Activated T-helper 17 cell treated with anti-CD3 and anti-CD28 coated beads, Interleukin-2, amount 50 U/mL, for 72 hours (primary cell): ENCODE data around the gene ADPRM. TPM values are rescaled to one million over a fixed set of nuclear protein-coding genes. Genes with fewer than 3 reads are reported as not detected.
"Not testable (repeated sequence)": the region's sequence is repeated elsewhere in the genome, so short reads cannot be mapped to it uniquely, and the experiment has no call there.

Source experiments
- ATAC-seq: fragments of 150-1000 bp; cut with Tn5 transposase; replicated peaks from 2 replicates; pipeline ENCODE4 v1.10.0; 2021; ENCODE audit warnings: mild to moderate bottlenecking, moderate library complexity
- H3K27ac Mint-ChIP-seq: one replicate; pipeline ENCODE4 v1.8.0; 2022; ENCODE audit warnings: mixed read lengths
- H3K27me3 Mint-ChIP-seq: one replicate; pipeline ENCODE4 v1.8.0; 2022; ENCODE audit warnings: mixed read lengths
- H3K36me3 Mint-ChIP-seq: one replicate; pipeline ENCODE4 v1.8.0; 2022; ENCODE audit warnings: low read depth, mild to moderate bottlenecking, mixed read lengths
- H3K4me1 Mint-ChIP-seq: one replicate; pipeline ENCODE4 v1.8.0; 2022; ENCODE audit warnings: mixed read lengths
- H3K4me3 Mint-ChIP-seq: one replicate; pipeline ENCODE4 v1.8.0; 2022; ENCODE audit warnings: mild to moderate bottlenecking, mixed read lengths
- H3K9me3 Mint-ChIP-seq: one replicate; pipeline ENCODE4 v1.8.0; 2022; ENCODE audit warnings: mixed read lengths
- total RNA-seq, 2 donors: library from RNA; stranded (reverse); gene quantifications; one replicate each; pipeline ENCODE4 v1.2.3, GENCODE V29; 2022

The ADPRM gene
- total RNA-seq, 2 donors from 2014 or later: 10.9 to 11.4 TPM

- Mint-ChIP-seq H3K9me3 (no peaks in the 10 kb centered on the region), H3K27me3 (peaks cover 3% of the 10 kb centered on the region), H3K4me1 (peaks cover 4% of the 10 kb centered on the region), H3K4me3 (no peak overlapping the region), H3K27ac (no peak overlapping the region), H3K36me3 (no peaks in the 10 kb centered on the region)
- ATAC-seq: no peak
These were observed 28.8 kb downstream of the ADPRM start for GRCh38 chr17:10726196-10726595.

DNA sequence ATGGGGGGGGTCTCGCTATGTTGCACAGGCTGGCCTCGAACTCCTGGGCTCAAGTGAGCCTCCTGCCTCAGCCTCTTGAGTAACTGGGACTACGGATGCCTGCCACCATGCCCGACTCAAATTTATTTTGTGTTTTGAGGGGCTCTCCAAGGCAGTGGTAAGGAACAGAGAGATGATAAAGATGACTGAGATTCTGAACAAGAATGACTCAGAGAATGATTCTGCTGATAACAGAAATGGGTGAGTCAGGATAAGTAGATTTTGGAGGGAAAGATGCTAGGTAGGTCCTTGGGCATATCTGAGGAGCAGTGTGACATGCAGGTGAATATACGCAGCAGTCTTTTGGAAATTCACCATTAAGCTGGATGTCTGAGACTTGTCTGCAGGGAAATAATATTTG lies 29.8 kb downstream of the ADPRM start:
- no peak overlapping the region for H3K27ac Mint-ChIP-seq
- H3K9me3 Mint-ChIP-seq: no peaks in the 10 kb centered on the region
- ATAC-seq: peak; percentile 70
- H3K4me1 Mint-ChIP-seq: peaks cover 4% of the 10 kb centered on the region
- H3K36me3 Mint-ChIP-seq: no peaks in the 10 kb centered on the region
- H3K27me3 Mint-ChIP-seq: peaks cover 3% of the 10 kb centered on the region
- no peak overlapping the region for H3K4me3 Mint-ChIP-seq

DNA sequence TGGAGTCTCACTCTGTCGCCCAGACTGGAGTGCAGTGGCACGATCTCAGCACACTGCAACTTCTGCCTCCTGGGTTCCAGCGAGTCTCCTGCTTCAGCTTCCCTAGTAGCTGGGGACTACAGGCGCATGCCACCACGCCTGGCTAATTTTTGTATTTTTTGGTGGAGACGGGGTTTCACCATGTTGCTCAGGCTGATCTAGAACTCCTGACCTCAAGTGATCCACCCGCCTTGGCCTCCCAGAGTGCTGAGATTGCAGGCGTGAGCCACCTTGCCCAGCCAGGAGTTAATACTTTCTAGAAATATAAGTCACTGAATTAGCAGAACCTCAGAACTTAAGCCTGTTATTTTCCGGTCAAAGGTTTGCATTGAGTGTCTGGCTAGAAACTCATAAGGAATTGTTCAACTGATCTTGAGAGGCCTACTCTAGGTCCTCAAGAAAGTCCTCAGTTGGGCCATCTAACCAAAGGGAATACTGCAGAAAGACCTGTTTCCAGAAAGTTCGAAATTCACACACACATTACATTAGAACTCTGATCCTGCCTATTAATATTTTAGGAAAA lies 31.0 kb downstream of the ADPRM start:
- Mint-ChIP-seq H3K27me3 (peaks cover 6% of the 10 kb centered on the region), H3K4me3 (no peak overlapping the region), H3K9me3 (no peaks in the 10 kb centered on the region), H3K4me1 (peaks cover 4% of the 10 kb centered on the region), H3K36me3 (no peaks in the 10 kb centered on the region), H3K27ac (no peak overlapping the region)
- no peak for ATAC-seq

DNA sequence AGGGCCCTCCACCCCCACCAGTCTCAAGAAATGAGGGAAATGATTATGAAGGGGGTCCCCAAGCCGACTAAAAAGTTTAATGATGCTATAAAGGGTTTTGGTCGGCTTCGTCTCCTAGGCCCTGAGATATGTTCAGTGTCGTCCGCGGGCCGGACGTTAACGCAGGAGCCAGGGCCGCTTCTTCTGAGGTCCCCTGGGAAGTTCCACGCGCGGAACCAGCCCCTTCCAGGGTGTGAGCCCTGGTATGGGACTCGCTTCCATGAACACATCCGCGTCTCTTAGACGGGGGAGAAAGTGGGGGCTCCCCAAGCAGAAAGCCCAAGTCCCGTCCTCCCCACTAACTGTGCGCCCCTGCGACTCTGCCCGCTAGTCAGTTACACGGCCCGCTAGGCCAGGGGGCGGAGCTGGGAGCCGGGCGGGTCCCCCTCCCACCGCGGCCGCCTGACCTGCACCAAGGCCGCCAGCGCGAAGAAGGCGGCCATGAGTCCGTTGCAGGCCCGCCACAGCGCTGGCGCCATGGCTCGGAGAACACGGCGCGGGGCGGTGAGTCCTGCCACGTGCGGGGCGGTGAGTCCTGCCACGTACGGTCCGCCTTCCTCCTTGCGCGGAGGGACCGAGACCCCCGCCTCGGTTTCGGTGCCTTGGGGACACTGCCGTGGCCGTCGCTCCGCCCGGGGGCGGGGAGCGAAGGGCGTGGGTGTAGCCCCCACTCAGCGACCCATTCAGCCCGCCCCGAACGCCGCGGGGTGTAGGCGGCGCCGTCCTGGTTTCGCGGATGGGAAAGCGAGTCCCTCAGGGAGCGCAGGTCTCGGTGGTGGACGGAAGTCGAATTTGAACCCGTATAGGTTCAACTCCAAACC lies 32.2 kb downstream of the ADPRM start, which contains the start of gene TMEM220:
Gene TMEM220 (minus strand): TSS at position 690 of the 860 bp plus-strand sequence. CDS start 172 bp downstream, at position 518.
- Mint-ChIP-seq H3K27me3 (peaks cover 10% of the 10 kb centered on the region), H3K4me1 (peaks cover 4% of the 10 kb centered on the region), H3K9me3 (no peaks in the 10 kb centered on the region), H3K4me3 (peak within 1 kb of the TSS; percentile 82), H3K36me3 (no peaks in the 10 kb centered on the region), H3K27ac (peak within 1 kb of the TSS; percentile 86)
- peak; percentile 69 for ATAC-seq

DNA sequence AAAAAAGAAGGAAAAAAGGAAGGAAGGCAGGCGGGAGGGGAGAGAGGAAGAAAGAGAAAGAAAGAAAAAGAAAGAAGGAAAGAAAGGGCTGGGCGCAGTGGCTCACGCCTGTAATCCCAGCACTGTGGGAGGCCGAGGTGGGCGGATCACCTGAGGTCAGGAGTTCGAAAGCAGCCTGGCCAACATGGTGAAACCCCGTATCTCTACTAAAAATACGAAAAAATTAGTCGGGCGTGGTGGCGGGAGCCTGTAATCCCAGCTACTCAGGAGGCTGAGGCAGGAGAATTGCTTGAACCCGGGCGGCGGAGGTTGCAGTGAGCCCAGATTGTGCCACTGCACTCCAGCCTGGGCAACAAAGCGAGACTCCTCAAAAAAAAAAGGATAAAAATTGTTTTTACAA lies 32.9 kb downstream of the ADPRM start:
- not testable (repeated sequence) for H3K36me3 Mint-ChIP-seq

DNA sequence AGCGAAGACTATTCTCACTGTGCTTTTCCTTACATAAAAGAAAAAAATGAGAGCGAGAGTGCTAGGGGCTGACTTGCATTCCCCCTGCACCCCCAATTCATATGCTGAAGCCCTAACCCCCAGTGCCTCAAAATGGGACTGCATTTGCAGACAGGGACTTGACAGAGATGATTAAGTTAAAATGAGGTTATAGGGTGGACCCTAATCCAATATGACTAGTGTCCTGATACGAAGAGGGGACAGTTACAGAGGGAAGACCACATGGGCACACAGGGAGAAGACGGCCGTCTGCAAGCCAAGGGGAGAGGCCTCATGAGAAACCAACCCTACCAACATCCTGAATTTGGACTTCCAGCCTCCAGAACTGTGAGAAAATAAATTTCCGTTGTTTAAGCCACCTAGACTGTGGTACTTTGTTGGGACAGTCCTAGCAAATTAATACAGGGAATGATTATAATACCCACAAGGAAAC lies 34.0 kb downstream of the ADPRM start:
- Mint-ChIP-seq H3K9me3 (no peaks in the 10 kb centered on the region), H3K4me3 (peak overlapping the region; percentile 82), H3K27ac (no peak overlapping the region), H3K4me1 (peaks cover 4% of the 10 kb centered on the region), H3K27me3 (peaks cover 11% of the 10 kb centered on the region), H3K36me3 (no peaks in the 10 kb centered on the region)
- no peak for ATAC-seq

More for the DNA sequence above, 32.9 kb downstream of the ADPRM start:
- not testable (repeated sequence) for H3K9me3 Mint-ChIP-seq, H3K4me1 Mint-ChIP-seq
- peak overlapping the region; percentile 82 for H3K4me3 Mint-ChIP-seq
- H3K27me3 Mint-ChIP-seq: peaks cover 11% of the 10 kb centered on the region
- H3K27ac Mint-ChIP-seq: peak overlapping the region; percentile 86
- ATAC-seq: peak; percentile 17

DNA sequence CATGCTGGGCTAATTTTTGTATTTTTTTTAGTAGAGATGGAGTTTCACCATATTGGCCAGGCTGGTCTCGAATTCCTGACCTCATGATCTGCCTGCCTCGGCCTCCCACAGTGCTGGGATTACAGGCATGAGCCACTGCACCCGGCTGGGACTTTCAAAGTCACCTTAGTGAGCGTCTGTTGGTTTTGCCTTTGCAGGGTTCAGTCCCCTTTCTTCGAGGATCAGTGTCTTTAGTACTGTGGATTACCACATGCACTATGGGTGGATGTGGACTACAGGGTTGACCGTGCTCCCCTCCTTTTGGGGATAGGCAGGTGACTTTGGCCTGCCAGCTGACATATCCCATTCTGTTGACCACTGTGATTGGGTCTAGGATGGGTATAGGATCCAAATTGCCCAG lies 34.7 kb downstream of the ADPRM start:
- not testable (repeated sequence) for H3K27ac Mint-ChIP-seq, H3K4me3 Mint-ChIP-seq, H3K36me3 Mint-ChIP-seq, H3K9me3 Mint-ChIP-seq, ATAC-seq, H3K4me1 Mint-ChIP-seq
- peaks cover 11% of the 10 kb centered on the region for H3K27me3 Mint-ChIP-seq

DNA sequence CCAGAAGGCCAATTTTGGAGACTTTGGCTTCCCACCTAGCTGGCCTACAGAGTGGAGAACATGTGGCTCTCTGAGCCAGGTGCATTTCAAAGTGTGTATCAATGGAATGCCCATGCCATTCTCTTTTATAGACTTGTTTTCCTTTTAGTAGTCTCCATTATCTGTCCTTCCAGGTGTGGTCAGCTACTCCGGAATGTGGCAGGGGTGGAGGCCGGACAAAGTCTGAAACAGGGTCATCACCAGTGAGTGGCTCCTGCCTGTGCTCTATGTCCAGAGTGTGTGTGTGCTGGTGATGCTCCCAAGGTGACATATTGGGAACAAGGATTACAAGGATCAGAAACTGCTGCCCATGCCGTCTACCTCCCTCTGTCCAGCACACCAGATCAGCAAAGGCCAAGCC lies 36.3 kb downstream of the ADPRM start:
- no peaks in the 10 kb centered on the region for H3K36me3 Mint-ChIP-seq
- H3K4me1 Mint-ChIP-seq: peaks cover 9% of the 10 kb centered on the region
- peaks cover 11% of the 10 kb centered on the region for H3K27me3 Mint-ChIP-seq
- no peaks in the 10 kb centered on the region for H3K9me3 Mint-ChIP-seq
- H3K27ac Mint-ChIP-seq: no peak overlapping the region
- ATAC-seq: no peak
- no peak overlapping the region for H3K4me3 Mint-ChIP-seq

DNA sequence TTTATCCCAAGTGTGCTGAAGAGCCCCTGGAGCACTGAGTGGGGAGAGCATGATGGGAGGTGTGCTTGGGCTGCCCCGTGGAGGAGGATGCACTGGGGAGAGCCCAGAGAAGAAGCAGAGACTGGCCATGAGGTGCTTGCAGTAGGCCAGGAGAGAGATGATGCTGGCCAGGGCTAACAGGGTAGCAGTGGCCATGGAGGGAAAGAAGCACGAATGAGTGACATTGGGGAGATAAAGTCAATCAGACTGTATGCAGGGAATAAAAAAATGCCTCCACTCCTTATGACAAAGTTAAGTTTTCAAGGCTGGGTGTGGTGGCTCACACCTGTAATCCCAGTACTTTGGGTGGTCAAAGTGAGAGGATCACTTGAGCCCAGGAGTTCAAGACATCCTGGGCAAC lies 37.9 kb downstream of the ADPRM start:
- no peak for ATAC-seq

DNA sequence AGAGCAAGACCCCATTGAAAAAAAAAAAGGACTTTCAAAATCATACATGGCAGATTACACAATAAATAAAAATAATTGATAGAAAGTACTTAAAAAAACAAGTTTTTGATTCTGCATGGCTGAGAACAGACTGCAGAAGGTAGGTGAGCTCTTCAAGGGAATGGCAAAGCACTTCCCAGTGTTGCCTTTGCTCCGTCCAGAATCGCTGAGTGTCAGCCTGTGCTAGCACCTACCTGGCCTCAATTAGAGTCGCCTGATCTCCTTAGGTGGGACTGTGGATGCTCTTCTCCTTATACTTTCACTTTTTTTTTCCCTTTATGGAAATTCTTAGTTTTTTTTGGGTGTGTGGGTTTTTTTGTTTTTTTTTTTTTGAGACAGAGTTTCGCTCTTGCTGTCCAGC lies 38.4 kb downstream of the ADPRM start:
- Mint-ChIP-seq H3K9me3 (no peaks in the 10 kb centered on the region), H3K4me3 (no peak overlapping the region), H3K27ac (no peak overlapping the region), H3K27me3 (peaks cover 14% of the 10 kb centered on the region), H3K36me3 (no peaks in the 10 kb centered on the region), H3K4me1 (peaks cover 7% of the 10 kb centered on the region)
- no peak for ATAC-seq

More for the DNA sequence above, 37.9 kb downstream of the ADPRM start:
- no peak overlapping the region for H3K4me3 Mint-ChIP-seq
- H3K27ac Mint-ChIP-seq: no peak overlapping the region
- H3K27me3 Mint-ChIP-seq: peaks cover 15% of the 10 kb centered on the region
- peaks cover 9% of the 10 kb centered on the region for H3K4me1 Mint-ChIP-seq
- no peaks in the 10 kb centered on the region for H3K36me3 Mint-ChIP-seq
- no peaks in the 10 kb centered on the region for H3K9me3 Mint-ChIP-seq

DNA sequence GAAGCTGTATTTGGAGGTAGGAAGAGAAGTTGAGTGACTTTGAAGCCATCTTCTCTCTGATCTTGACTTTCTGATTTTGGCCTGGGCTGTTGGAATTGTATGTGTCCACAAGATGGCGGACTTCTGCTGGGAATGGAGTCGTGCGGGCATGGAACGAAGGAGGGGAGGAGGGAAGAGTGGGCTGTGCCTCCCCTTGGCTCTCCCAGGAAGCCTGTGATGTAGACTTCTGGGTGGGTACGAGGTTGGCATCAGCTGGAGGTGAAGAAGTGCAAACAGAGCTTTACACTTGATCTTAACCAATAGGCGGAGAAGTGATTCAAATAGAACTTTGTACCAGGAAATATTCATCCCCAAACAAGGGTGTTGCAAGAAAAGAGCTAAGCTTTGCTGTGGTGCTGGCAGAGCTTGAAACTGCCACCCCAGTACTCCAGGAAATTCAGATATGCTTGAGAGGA lies 39.8 kb downstream of the ADPRM start:
- H3K27me3 Mint-ChIP-seq: peaks cover 12% of the 10 kb centered on the region
- peak overlapping the region; percentile 8 for H3K4me3 Mint-ChIP-seq
- no peaks in the 10 kb centered on the region for H3K36me3 Mint-ChIP-seq
- no peak overlapping the region for H3K27ac Mint-ChIP-seq
- H3K4me1 Mint-ChIP-seq: peaks cover 4% of the 10 kb centered on the region
- no peaks in the 10 kb centered on the region for H3K9me3 Mint-ChIP-seq
- ATAC-seq: peak; percentile 56

DNA sequence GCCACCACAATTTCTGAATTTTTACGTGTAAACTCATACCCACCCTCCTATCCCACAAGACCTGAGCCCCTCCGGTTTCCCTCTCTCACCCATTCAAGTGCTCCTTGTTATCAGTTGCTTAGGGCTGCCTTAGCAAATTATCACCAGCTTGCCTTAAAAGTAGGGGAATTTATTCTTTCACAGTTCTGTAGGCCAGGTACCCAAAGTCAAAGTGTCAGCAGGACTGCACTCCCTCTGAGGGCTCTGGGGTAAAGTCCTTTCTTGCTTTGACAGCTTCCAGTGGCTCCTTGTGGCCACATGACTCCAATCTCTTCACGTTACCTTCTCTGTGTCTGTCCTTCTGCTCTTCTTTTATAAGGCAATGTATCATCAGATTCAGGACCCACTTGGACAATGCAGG lies 40.3 kb downstream of the ADPRM start:
- no peaks in the 10 kb centered on the region for H3K36me3 Mint-ChIP-seq
- no peak overlapping the region for H3K4me3 Mint-ChIP-seq
- no peaks in the 10 kb centered on the region for H3K9me3 Mint-ChIP-seq
- peaks cover 12% of the 10 kb centered on the region for H3K27me3 Mint-ChIP-seq
- peaks cover 4% of the 10 kb centered on the region for H3K4me1 Mint-ChIP-seq
- ATAC-seq: no peak
- H3K27ac Mint-ChIP-seq: no peak overlapping the region

GRCh38 chr17:10738521-10739258 lies 41.3 kb downstream of the ADPRM start:
- no peak overlapping the region for H3K27ac Mint-ChIP-seq
- peaks cover 9% of the 10 kb centered on the region for H3K27me3 Mint-ChIP-seq
- H3K9me3 Mint-ChIP-seq: no peaks in the 10 kb centered on the region
- no peaks in the 10 kb centered on the region for H3K36me3 Mint-ChIP-seq
- ATAC-seq: no peak
- peaks cover 4% of the 10 kb centered on the region for H3K4me1 Mint-ChIP-seq
- H3K4me3 Mint-ChIP-seq: no peak overlapping the region

- H3K4me1 Mint-ChIP-seq: peaks cover 5% of the 10 kb centered on the region
- no peaks in the 10 kb centered on the region for H3K36me3 Mint-ChIP-seq
- peaks cover 8% of the 10 kb centered on the region for H3K27me3 Mint-ChIP-seq
- no peak for ATAC-seq
- no peak overlapping the region for H3K4me3 Mint-ChIP-seq
- no peaks in the 10 kb centered on the region for H3K9me3 Mint-ChIP-seq
- no peak overlapping the region for H3K27ac Mint-ChIP-seq
These were observed 42.0 kb downstream of the ADPRM start for GRCh38 chr17:10739386-10739785.
